Esophagus (tissue), 2 donors: ENCODE measurements around the gene RPS19BP1. TPM values are rescaled to one million over a fixed set of nuclear protein-coding genes. Genes with fewer than 3 reads are reported as not detected.

Source experiments
- polyA plus RNA-seq, 2 donors: library from polyadenylated mRNA; stranded (reverse); fragments of 200-250 nt; gene quantifications; one replicate each; pipeline ENCODE4 v1.2.3, GENCODE V29; 2013
- donor health status: healthy with polysubstance abuse.
- donor health status: Bipolar disorder and iron deficiency.

RPS19BP1 gene
- polyA plus RNA-seq, 2 donors: 94.0 to 116 TPM

Other genes starting within 250 kb of the RPS19BP1 start
- gene RPL3, start 213.1 kb downstream of the RPS19BP1 start, polyA plus RNA-seq: 1,000 to 10,000 TPM; 1,521 to 2,885 TPM
- 10 to 100 TPM; 32.5 to 39.8 TPM for gene SYNGR1, start 182.8 kb downstream of the RPS19BP1 start, polyA plus RNA-seq
- 10 to 100 TPM; 10.6 to 13.4 TPM for gene TAB1, start 133.0 kb downstream of the RPS19BP1 start, polyA plus RNA-seq
- under 1 TPM; 0.28 to 0.36 TPM for gene MGAT3, start 75.7 kb downstream of the RPS19BP1 start, polyA plus RNA-seq
- gene MIEF1, start 30.5 kb downstream of the RPS19BP1 start, polyA plus RNA-seq: 1 to 10 TPM; 4.2 to 9.0 TPM
- gene ATF4, start 12.2 kb downstream of the RPS19BP1 start, polyA plus RNA-seq: 100 to 1,000 TPM; 432 to 522 TPM
- under 1 TPM; 0.09 to 0.37 TPM for gene CACNA1I, start 38.0 kb upstream of the RPS19BP1 start, polyA plus RNA-seq